Activated naive CD4-positive, alpha-beta T cell treated with anti-CD3 and anti-CD28 coated beads, Interleukin-2, amount 10 ng/mL, durations not matched to agents 5 hours and 36 hours (primary cell): ENCODE data around the gene PI3. TPM values are rescaled to one million over a fixed set of nuclear protein-coding genes. Genes with fewer than 3 reads are reported as not detected.

ENCODE experiments used
- total RNA-seq, 2 experiments: library from RNA; stranded (reverse); gene quantifications; one replicate each; pipeline ENCODE4 v1.2.3, GENCODE V29; 2021

Gene PI3
- total RNA-seq, result not detected

GRCh38 chr20:45174434-45175364 lies at the start of gene PI3:
Gene PI3, plus strand, starts transcription at chr20:45174902. Its CDS starts 21 bp downstream, at chr20:45174923.

GRCh38 chr20:45206725-45207124 lies 32.0 kb downstream of the PI3 start, which contains the start of gene SEMG1:
Gene SEMG1, plus strand, starts transcription at chr20:45207033. Its CDS starts 21 bp downstream, at chr20:45207054.

GRCh38 chr20:45221076-45221475 lies 46.4 kb downstream of the PI3 start, which contains the start of gene SEMG2:
Gene SEMG2, plus strand, starts transcription at chr20:45221373. Its CDS starts 17 bp downstream, at chr20:45221390.

Other genes starting within 250 kb of the PI3 start
- 10 to 100 TPM; 14.0 to 14.5 TPM for gene TOMM34, start 214.5 kb upstream of the PI3 start, total RNA-seq
- 100 to 1,000 TPM; 195 to 201 TPM for gene STK4, start 208.4 kb upstream of the PI3 start, total RNA-seq
- gene KCNS1, start 73.8 kb upstream of the PI3 start, total RNA-seq, result under 1 TPM; 0.12 to 0.13 TPM
- gene WFDC5, start 59.7 kb upstream of the PI3 start, total RNA-seq, result not detected
- gene WFDC12, start 50.4 kb upstream of the PI3 start, total RNA-seq, result not detected
- gene SEMG1, start 32.1 kb downstream of the PI3 start, total RNA-seq, result not detected
- gene SEMG2, start 46.5 kb downstream of the PI3 start, total RNA-seq, result not detected
- not detected for gene SLPI, start 79.7 kb downstream of the PI3 start, total RNA-seq
- not detected for gene RBPJL, start 131.9 kb downstream of the PI3 start, total RNA-seq
- not detected for gene MATN4, start 133.4 kb downstream of the PI3 start, total RNA-seq
- gene SDC4, start 173.5 kb downstream of the PI3 start, total RNA-seq, result 1 to 10 TPM; 5.6 to 6.0 TPM
- gene SYS1, start 188.3 kb downstream of the PI3 start, total RNA-seq, result 10 to 100 TPM; 24.8 to 25.4 TPM
- gene TP53TG5, start 203.4 kb downstream of the PI3 start, total RNA-seq, result under 1 TPM in 1 of 2 experiments, not detected in 1; 0.08 TPM
- gene DBNDD2, start 233.4 kb downstream of the PI3 start, total RNA-seq, result 10 to 100 TPM; 14.6 to 15.3 TPM
- 10 to 100 TPM; 46.3 to 50.7 TPM for gene PIGT, start 241.2 kb downstream of the PI3 start, total RNA-seq